Measurements from ENCODE around the gene FAM20B. TPM values are rescaled to one million over a fixed set of nuclear protein-coding genes. Genes with fewer than 3 reads are reported as not detected.

The FAM20B gene
- total RNA-seq, 1 experiment from 2014 or later = 35.4 TPM

- Histone ChIP-seq H2BK20ac (ENCODE audit: low read depth, low read length, poor library complexity, severe bottlenecking) (no peak overlapping the region), H2AFZ (ENCODE audit: low read length) (no peak overlapping the region), H3K9me3 (ENCODE audit: control insufficient read depth, low read depth, low read length) (no peaks in the 10 kb centered on the region), H3K23ac (ENCODE audit: insufficient read length, low read depth, low read length) (no peak overlapping the region), H3T11ph (ENCODE audit: low read length) (no peak overlapping the region), H3K23me2 (ENCODE audit: insufficient read length, low read depth, low read length, poor library complexity, severe bottlenecking) (no peaks in the 10 kb centered on the region), H3K27me3 (ENCODE audit: insufficient read depth, low read length) (no peaks in the 10 kb centered on the region), H2BK12ac (ENCODE audit: insufficient read length, low read depth, low read length) (no peak overlapping the region), H3K27ac (ENCODE audit: insufficient read length, low read depth, low read length) (no peak overlapping the region), H2BK15ac (ENCODE audit: low read depth, low read length) (no peak overlapping the region), H3K18ac (ENCODE audit: insufficient read length, low read depth, low read length) (no peak overlapping the region), H3K4ac (ENCODE audit: low read depth, low read length) (no peak overlapping the region), H3K9ac (ENCODE audit: extremely low read depth, insufficient read length, low read length) (no peak overlapping the region), H2BK5ac (ENCODE audit: insufficient read length, low read length) (no peak overlapping the region), H4K8ac (replicated peaks; ENCODE audit: insufficient read length, low read depth, low read length) (no peak overlapping the region), H3K56ac (ENCODE audit: insufficient read length, low read depth, low read length) (no peak overlapping the region), H4K91ac (ENCODE audit: insufficient read length, low read depth, low read length) (no peak overlapping the region), H4K20me1 (ENCODE audit: control insufficient read depth, insufficient read depth, insufficient read length) (no peaks in the 10 kb centered on the region), H3K14ac (ENCODE audit: insufficient read depth, low read length) (no peak overlapping the region), H2AK5ac (ENCODE audit: insufficient read length, low read length) (no peak overlapping the region), H3K79me1 (ENCODE audit: insufficient read depth, low read depth, low read length, poor library complexity, severe bottlenecking) (no peaks in the 10 kb centered on the region), H3K4me1 (ENCODE audit: insufficient read depth, low read length) (peaks cover 3% of the 10 kb centered on the region; the same call in 1 of the 2 replicates), H4K5ac (ENCODE audit: insufficient read length, low read depth, low read length) (no peak overlapping the region), H3K4me2 (ENCODE audit: insufficient read depth, insufficient read length, low read length) (no peak overlapping the region), H3K79me2 (ENCODE audit: insufficient read depth, low read length) (no peaks in the 10 kb centered on the region), H2BK120ac (ENCODE audit: low read depth, low read length, poor library complexity, severe bottlenecking) (no peak overlapping the region)
- Mint-ChIP-seq H3K27me3 (ENCODE audit: low read depth) (no peaks in the 10 kb centered on the region; the same call in 1 of the 2 replicates), H3K4me3 (no peak overlapping the region), H3K36me3 (ENCODE audit: insufficient read depth in 1 of 3, low read depth in 3 of 3) (peaks cover 6 to 35% (median 21%) of the 10 kb centered on the region in 3 experiments; a peak in 5 of 7 replicates), H3K4me1 (peaks cover 24% of the 10 kb centered on the region in 2 experiments), H3K9me3 (no peaks in the 10 kb centered on the region), H3K27ac (no peak overlapping the region)
- DNase-seq = no peak
- WGBS (ENCODE audit: extremely low coverage, insufficient read length, low lambda C conversion rate) = no CpG with 5 or more reads among the region's 1 CpG
- no peak for TF ChIP-seq CTCF (conservative IDR thresholded peaks at IDR 0.05)
Observed at GRCh38 chr1:179103999-179104398, 78.3 kb downstream of the FAM20B start.

All from H9 (cell line).